Measurements from ENCODE around the gene SPATC1L. TPM values are rescaled to one million over a fixed set of nuclear protein-coding genes. Genes with fewer than 3 reads are reported as not detected.

Gene SPATC1L
- total RNA-seq, 1 experiment from 2014 or later: 36.0 TPM

- H3K4me1 Mint-ChIP-seq: peaks cover 19 to 22% of the 10 kb centered on the region in 2 experiments
- WGBS (ENCODE audit: extremely low coverage, insufficient read length, low lambda C conversion rate): no CpG with 5 or more reads among the region's 22 CpGs
- DNase-seq: no peak
- Histone ChIP-seq H2BK5ac (ENCODE audit: insufficient read length, low read length) (no peak overlapping the region), H3K27me3 (ENCODE audit: insufficient read depth, low read length) (no peaks in the 10 kb centered on the region; the same call in 1 of the 2 replicates), H3K79me2 (ENCODE audit: insufficient read depth, low read length) (no peaks in the 10 kb centered on the region), H2BK20ac (ENCODE audit: low read depth, low read length, poor library complexity, severe bottlenecking) (no peak overlapping the region), H3K14ac (ENCODE audit: insufficient read depth, low read length) (no peak overlapping the region; the same call in 1 of the 2 replicates), H4K5ac (ENCODE audit: insufficient read length, low read depth, low read length) (no peak overlapping the region), H4K8ac (replicated peaks; ENCODE audit: insufficient read length, low read depth, low read length) (no peak overlapping the region), H3K56ac (ENCODE audit: insufficient read length, low read depth, low read length) (no peak overlapping the region), H3T11ph (ENCODE audit: low read length) (no peak overlapping the region), H3K23ac (ENCODE audit: insufficient read length, low read depth, low read length) (no peak overlapping the region), H3K4ac (ENCODE audit: low read depth, low read length) (no peak overlapping the region), H3K27ac (ENCODE audit: insufficient read length, low read depth, low read length) (no peak overlapping the region), H3K9ac (ENCODE audit: extremely low read depth, insufficient read length, low read length) (no peak overlapping the region), H2BK15ac (ENCODE audit: low read depth, low read length) (no peak overlapping the region), H2AK5ac (ENCODE audit: insufficient read length, low read length) (no peak overlapping the region), H4K91ac (ENCODE audit: insufficient read length, low read depth, low read length) (no peak overlapping the region), H2BK120ac (ENCODE audit: low read depth, low read length, poor library complexity, severe bottlenecking) (no peak overlapping the region), H3K23me2 (ENCODE audit: insufficient read length, low read depth, low read length, poor library complexity, severe bottlenecking) (no peaks in the 10 kb centered on the region), H3K9me3 (ENCODE audit: control insufficient read depth, low read depth, low read length) (no peaks in the 10 kb centered on the region), H3K4me2 (ENCODE audit: insufficient read depth, insufficient read length, low read length) (no peak overlapping the region), H2AFZ (ENCODE audit: low read length) (no peak overlapping the region), H3K4me1 (ENCODE audit: insufficient read depth, low read length) (no peaks in the 10 kb centered on the region), H3K79me1 (ENCODE audit: insufficient read depth, low read depth, low read length, poor library complexity, severe bottlenecking) (no peaks in the 10 kb centered on the region), H2BK12ac (ENCODE audit: insufficient read length, low read depth, low read length) (no peak overlapping the region), H4K20me1 (ENCODE audit: control insufficient read depth, insufficient read depth, insufficient read length) (no peaks in the 10 kb centered on the region), H3K18ac (ENCODE audit: insufficient read length, low read depth, low read length) (no peak overlapping the region)
- peaks cover 27% of the 10 kb centered on the region for H3K27me3 Mint-ChIP-seq (ENCODE audit: low read depth)
- H3K9me3 Mint-ChIP-seq: no peaks in the 10 kb centered on the region
- no peak for TF ChIP-seq CTCF (conservative IDR thresholded peaks at IDR 0.05)
- H3K27ac Mint-ChIP-seq: no peak overlapping the region
- H3K4me3 Mint-ChIP-seq: no peak overlapping the region; a peak in 1 of 5 replicates
- H3K36me3 Mint-ChIP-seq (ENCODE audit: insufficient read depth in 1 of 3, low read depth in 3 of 3): peaks cover 0 to 3% (median 0%) of the 10 kb centered on the region in 3 experiments; a peak in 2 of 7 replicates
Observed at GRCh38 chr21:46136739-46137349, 47.4 kb downstream of the SPATC1L start.

Measured in H9 (cell line).